GM23248 (cell line): ENCODE measurements around the gene KIAA0586.

Source experiments
- EZH2 ChIP-seq: fragments of 200-600 bp; sonication (generic); IDR thresholded peaks from 2 replicates; pipeline ENCODE4 v1.6.1; 2018; ENCODE audit warnings: antibody characterized with exemption, mild to moderate bottlenecking; ENCODE audit not compliant: insufficient read depth, poor library complexity, severe bottlenecking
- EZH2phosphoT487 ChIP-seq: fragments of 200-600 bp; sonication (generic); IDR thresholded peaks from 2 replicates; pipeline ENCODE4 v1.6.1; 2018; ENCODE audit warnings: antibody characterized with exemption, moderate library complexity, mild to moderate bottlenecking, low read depth; ENCODE audit not compliant: insufficient read depth

- no peak for TF ChIP-seq EZH2
- TF ChIP-seq EZH2phosphoT487: no peak
Observed at GRCh38 chr14:58565832-58566231, 138.3 kb downstream of the KIAA0586 start.
